Measurements from ENCODE around the gene TNS1. TPM values are rescaled to one million over a fixed set of nuclear protein-coding genes. Genes with fewer than 3 reads are reported as not detected.

Gene TNS1
- total and polyA plus RNA-seq, 2 donors from 2014 or later, result 44.8 to 471 TPM

GRCh38 chr2:217808326-217808725 lies 194.5 kb downstream of the TNS1 start:
- H3K27ac ChIP-seq (ENCODE audit: low read depth in 2 of 2, low read length in 2 of 2), result no peak overlapping the region

GRCh38 chr2:217807753-217808152 lies 195.0 kb downstream of the TNS1 start:
- no peaks in the 10 kb centered on the region for H3K27me3 ChIP-seq (ENCODE audit: control insufficient read depth, insufficient read depth, low read length)
- intact Hi-C loops (cut with DNase I), result no loop called here
- DNase-seq, result peak in 1 of 5 donors; percentile 78
- peaks cover 0 to 36% (median 30%) of the 10 kb centered on the region in 3 donors for H3K4me1 ChIP-seq (ENCODE audit: control insufficient read depth in 2 of 3, insufficient read depth in 2 of 3, low read depth in 1 of 3, low read length in 3 of 3)
- peak overlapping the region in 1 of 2 donors; percentile 34 for H3K27ac ChIP-seq (ENCODE audit: low read depth in 2 of 2, low read length in 2 of 2)
- H3K9ac ChIP-seq (ENCODE audit: low read length in 3 of 3), result peak overlapping the region in 1 of 3 donors; percentile 13
- no peaks in the 10 kb centered on the region for H3K9me3 ChIP-seq (ENCODE audit: control insufficient read depth in 2 of 3, insufficient read depth in 1 of 3, low read length in 3 of 3)
- FAIRE-seq, result no peak
- no peak overlapping the region for H3K4me3 ChIP-seq (ENCODE audit: low read length in 3 of 3)
- TF ChIP-seq, protein P1, sequence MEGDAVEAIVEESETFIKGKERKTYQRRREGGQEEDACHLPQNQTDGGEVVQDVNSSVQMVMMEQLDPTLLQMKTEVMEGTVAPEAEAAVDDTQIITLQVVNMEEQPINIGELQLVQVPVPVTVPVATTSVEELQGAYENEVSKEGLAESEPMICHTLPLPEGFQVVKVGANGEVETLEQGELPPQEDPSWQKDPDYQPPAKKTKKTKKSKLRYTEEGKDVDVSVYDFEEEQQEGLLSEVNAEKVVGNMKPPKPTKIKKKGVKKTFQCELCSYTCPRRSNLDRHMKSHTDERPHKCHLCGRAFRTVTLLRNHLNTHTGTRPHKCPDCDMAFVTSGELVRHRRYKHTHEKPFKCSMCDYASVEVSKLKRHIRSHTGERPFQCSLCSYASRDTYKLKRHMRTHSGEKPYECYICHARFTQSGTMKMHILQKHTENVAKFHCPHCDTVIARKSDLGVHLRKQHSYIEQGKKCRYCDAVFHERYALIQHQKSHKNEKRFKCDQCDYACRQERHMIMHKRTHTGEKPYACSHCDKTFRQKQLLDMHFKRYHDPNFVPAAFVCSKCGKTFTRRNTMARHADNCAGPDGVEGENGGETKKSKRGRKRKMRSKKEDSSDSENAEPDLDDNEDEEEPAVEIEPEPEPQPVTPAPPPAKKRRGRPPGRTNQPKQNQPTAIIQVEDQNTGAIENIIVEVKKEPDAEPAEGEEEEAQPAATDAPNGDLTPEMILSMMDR (IDR thresholded peaks at IDR 0.05; ENCODE audit: borderline replicate concordance, extremely low read depth, insufficient read depth), result no peak
- peaks cover 10 to 88% (median 81%) of the 10 kb centered on the region in 3 donors for H3K36me3 ChIP-seq (ENCODE audit: control insufficient read depth in 2 of 3, insufficient read depth in 3 of 3, low read length in 3 of 3)

More at GRCh38 chr2:217808326-217808725, 194.5 kb downstream of the TNS1 start:
- FAIRE-seq (no peak), DNase-seq (no peak)
- no peaks in the 10 kb centered on the region for H3K27me3 ChIP-seq (ENCODE audit: control insufficient read depth, insufficient read depth, low read length)
- no peak overlapping the region for H3K9ac ChIP-seq (ENCODE audit: low read length in 3 of 3)
- no peaks in the 10 kb centered on the region for H3K9me3 ChIP-seq (ENCODE audit: control insufficient read depth in 2 of 3, insufficient read depth in 1 of 3, low read length in 3 of 3)
- H3K36me3 ChIP-seq (ENCODE audit: control insufficient read depth in 2 of 3, insufficient read depth in 3 of 3, low read length in 3 of 3), result peaks cover 10 to 88% (median 81%) of the 10 kb centered on the region in 3 donors
- TF ChIP-seq, protein P1 (IDR thresholded peaks at IDR 0.05; ENCODE audit: borderline replicate concordance, extremely low read depth, insufficient read depth), result no peak
- H3K4me1 ChIP-seq (ENCODE audit: control insufficient read depth in 2 of 3, insufficient read depth in 2 of 3, low read depth in 1 of 3, low read length in 3 of 3), result peaks cover 0 to 38% (median 33%) of the 10 kb centered on the region in 3 donors
- intact Hi-C loops (cut with DNase I), result no loop called here
- H3K4me3 ChIP-seq (ENCODE audit: low read length in 3 of 3), result no peak overlapping the region

GRCh38 chr2:217807025-217807424 lies 195.8 kb downstream of the TNS1 start:
- H3K9ac ChIP-seq (ENCODE audit: low read length in 3 of 3), result no peak overlapping the region
- peaks cover 0 to 36% (median 30%) of the 10 kb centered on the region in 3 donors for H3K4me1 ChIP-seq (ENCODE audit: control insufficient read depth in 2 of 3, insufficient read depth in 2 of 3, low read depth in 1 of 3, low read length in 3 of 3)
- TF ChIP-seq, protein P1 (IDR thresholded peaks at IDR 0.05; ENCODE audit: borderline replicate concordance, extremely low read depth, insufficient read depth), result no peak
- DNase-seq (no peak), FAIRE-seq (no peak)
- H3K36me3 ChIP-seq (ENCODE audit: control insufficient read depth in 2 of 3, insufficient read depth in 3 of 3, low read length in 3 of 3), result peaks cover 10 to 85% (median 79%) of the 10 kb centered on the region in 3 donors
- H3K27me3 ChIP-seq (ENCODE audit: control insufficient read depth, insufficient read depth, low read length), result no peaks in the 10 kb centered on the region
- no peak overlapping the region for H3K27ac ChIP-seq (ENCODE audit: low read depth in 2 of 2, low read length in 2 of 2)
- intact Hi-C loops (cut with DNase I), result no loop called here
- H3K4me3 ChIP-seq (ENCODE audit: low read length in 3 of 3), result no peak overlapping the region
- H3K9me3 ChIP-seq (ENCODE audit: control insufficient read depth in 2 of 3, insufficient read depth in 1 of 3, low read length in 3 of 3), result no peaks in the 10 kb centered on the region

DNA sequence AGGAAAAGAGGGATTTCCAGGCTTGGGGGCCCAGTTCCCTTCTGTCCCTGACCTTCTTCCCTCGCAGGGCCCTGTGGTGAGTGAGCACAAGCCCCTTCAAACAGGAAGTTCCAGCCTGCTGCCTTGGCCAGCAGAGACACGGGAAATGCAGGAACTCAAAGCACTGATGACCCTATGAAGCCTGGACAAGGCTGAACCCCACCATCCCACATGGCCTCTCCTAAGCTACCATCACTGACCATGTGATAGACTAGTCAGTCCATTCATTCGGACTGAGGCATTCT lies 196.4 kb downstream of the TNS1 start:
- Histone ChIP-seq H3K4me3 (ENCODE audit: low read length in 3 of 3) (no peak overlapping the region), H3K4me1 (ENCODE audit: control insufficient read depth in 2 of 3, insufficient read depth in 2 of 3, low read depth in 1 of 3, low read length in 3 of 3) (peaks cover 0 to 40% (median 30%) of the 10 kb centered on the region in 3 donors), H3K27me3 (ENCODE audit: control insufficient read depth, insufficient read depth, low read length) (no peaks in the 10 kb centered on the region), H3K9ac (ENCODE audit: low read length in 3 of 3) (no peak overlapping the region), H3K36me3 (ENCODE audit: control insufficient read depth in 2 of 3, insufficient read depth in 3 of 3, low read length in 3 of 3) (peaks cover 10 to 83% (median 78%) of the 10 kb centered on the region in 3 donors), H3K9me3 (ENCODE audit: control insufficient read depth in 2 of 3, insufficient read depth in 1 of 3, low read length in 3 of 3) (no peaks in the 10 kb centered on the region), H3K27ac (ENCODE audit: low read depth in 2 of 2, low read length in 2 of 2) (peak overlapping the region in 1 of 2 donors; percentile 41)
- DNase-seq (no peak), FAIRE-seq (no peak)
- intact Hi-C loops (cut with DNase I), result no loop called here
- TF ChIP-seq, protein P1 (IDR thresholded peaks at IDR 0.05; ENCODE audit: borderline replicate concordance, extremely low read depth, insufficient read depth), result no peak
